ENCODE results near the gene DAB2IP.
"Not testable (repeated sequence)": the region's sequence is repeated elsewhere in the genome, so short reads cannot be mapped to it uniquely, and the experiment has no call there.

The DAB2IP gene

DNA sequence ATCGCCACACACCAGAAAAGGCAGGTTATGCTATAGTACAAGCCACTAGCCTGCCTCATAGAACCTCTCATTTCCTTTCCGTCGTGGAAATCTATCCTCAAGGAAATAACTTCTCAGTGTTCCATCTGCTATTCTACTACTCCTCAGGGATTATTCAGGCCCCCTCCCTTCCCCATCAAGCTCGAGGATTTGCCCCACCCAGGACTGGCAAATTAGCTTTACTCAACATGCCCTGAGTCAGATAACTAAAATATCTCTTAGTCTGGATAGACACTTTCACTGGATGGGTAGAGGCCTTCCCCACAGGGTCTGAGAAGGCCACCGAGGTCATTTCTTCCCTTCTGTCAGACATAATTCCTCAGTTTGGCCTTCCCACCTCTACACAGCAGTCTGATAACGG, 142.9 kb downstream of the DAB2IP start:
- DNase-seq (ENCODE audit: low spot score), result not testable (repeated sequence)

DNA sequence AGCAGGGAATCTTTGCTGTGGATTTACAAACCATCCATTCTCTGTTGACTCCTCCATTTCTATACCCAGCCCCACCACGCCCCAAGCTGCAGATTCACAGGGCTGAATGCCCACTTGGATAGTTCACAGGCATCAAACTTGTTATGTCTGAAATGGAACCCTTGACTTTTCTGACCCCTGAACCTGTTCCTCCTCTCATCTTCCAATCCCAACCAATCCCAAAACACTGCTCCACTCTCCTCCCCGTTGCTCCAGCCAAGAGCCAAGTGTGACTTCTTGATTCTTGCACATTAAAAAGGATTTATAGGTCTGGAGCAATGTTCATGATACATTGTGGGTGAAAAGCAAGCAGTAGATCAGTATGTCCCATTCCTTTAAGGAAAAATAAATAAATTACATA, 145.6 kb downstream of the DAB2IP start:
- no peak for DNase-seq (ENCODE audit: low spot score)

DNA sequence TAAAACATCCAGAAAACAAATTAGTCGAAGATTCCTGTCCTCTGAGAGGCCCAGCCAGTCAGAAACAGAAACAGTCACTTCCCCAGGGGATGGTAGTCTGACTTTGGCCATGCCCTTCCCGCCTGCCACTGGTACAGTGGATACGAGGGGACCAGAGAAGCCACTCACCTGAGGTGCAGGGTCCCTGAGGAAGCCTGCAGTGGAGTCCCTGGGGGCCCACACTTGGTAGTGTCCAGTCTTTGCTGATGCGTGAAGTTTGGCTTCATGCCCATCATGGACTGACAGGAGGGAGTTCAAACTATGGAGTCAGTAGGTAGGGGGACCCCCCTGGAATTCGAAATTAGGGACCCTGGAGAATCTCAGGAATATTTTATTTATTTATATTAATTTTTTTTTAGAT, 147.5 kb downstream of the DAB2IP start:
- no peak for DNase-seq (ENCODE audit: low spot score)

DNA sequence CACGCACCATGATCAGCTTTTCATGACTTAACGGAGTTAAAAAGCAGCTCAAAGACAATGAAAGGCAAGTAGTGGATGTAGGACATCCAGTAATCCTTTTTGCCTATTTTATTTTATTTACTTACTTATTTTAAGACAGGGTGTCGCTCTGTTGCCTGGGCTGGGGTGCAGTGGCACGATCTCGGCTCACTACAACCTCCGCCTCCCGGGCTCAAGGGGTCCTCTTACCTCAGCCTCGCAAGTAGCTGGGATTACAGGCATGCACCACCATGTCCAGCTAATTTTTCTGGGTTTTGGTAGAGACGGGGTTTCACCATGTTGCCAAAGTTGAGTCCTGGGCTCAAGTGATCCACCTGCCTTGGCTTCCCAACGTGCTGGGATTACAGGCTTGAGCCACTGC, 148.9 kb downstream of the DAB2IP start:
- DNase-seq (ENCODE audit: low spot score), result no peak

DNA sequence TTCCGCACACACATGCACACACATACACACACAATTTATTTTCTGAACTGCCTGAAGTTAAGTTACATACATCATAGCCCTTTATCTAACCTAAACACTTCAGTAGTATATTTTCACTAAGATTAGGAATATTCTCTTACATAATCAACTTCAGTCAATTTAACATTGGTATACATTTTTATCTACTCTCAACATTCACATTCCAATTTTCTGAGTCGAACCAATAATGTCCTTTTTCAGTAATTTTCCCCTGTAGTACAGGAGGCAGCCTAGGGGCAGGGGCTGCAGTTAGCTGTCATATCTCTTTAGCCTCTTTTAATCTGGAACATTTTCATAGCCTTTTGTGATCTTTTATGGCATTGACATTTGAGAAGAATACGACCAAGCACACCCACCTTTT, 150.1 kb downstream of the DAB2IP start:
- DNase-seq (ENCODE audit: low spot score), result no peak

DNA sequence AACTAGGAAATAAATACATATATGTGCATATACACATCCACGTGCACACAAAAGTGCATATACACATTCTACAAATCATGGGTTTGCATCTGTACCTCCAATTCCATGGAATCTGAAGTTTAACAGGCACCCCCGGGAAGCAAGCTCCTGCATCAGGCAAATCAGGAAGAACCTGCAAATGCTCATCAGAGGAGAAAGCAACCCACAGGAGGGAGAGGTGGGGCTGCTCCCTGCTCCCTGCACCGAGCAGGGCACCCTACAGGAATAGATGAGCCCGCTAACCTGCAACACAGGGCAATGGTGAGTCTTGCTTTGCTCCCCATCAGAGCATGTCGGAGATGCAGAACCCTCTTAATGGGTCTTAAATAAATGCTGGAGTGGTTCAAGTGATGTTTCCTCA, 151.3 kb downstream of the DAB2IP start:
- no peak for DNase-seq (ENCODE audit: low spot score)

DNA sequence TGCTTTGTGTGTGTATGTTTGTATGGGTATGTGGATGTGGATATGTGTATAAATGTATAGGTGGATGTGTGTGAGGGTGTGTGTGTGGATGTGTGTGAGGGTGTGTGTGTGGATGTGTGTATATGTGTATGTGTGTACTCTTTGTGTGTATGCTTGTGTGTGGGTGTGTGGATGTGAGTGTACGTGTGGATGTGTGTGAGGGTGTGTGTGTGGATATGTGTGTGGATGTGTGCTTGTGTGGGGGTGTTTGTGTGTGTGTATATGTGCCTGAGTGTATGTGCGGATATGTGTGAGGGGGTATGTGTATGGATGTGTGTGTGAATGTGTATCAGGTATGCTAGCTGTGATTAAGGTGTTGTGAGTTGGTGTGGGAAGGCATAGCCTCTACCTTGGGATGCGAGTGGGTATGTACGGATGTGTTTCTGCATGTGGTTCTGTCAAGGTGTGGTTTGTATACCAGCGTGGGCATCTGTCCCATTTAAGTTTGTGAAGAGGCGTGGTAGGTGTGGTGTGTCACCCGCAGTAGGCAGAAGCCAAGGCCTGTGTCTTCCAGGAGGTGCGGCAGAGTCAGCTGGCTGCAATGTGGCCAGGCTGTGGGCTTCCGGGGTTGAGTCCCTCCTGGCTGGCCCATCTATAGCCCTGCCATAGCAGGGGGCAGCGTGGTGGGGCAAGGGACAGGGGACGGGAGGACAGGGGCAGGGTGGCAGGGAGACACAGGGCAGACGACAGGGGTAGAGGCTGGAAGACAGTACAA, 155.8 kb downstream of the DAB2IP start:
- DNase-seq (ENCODE audit: low spot score), result no peak

DNA sequence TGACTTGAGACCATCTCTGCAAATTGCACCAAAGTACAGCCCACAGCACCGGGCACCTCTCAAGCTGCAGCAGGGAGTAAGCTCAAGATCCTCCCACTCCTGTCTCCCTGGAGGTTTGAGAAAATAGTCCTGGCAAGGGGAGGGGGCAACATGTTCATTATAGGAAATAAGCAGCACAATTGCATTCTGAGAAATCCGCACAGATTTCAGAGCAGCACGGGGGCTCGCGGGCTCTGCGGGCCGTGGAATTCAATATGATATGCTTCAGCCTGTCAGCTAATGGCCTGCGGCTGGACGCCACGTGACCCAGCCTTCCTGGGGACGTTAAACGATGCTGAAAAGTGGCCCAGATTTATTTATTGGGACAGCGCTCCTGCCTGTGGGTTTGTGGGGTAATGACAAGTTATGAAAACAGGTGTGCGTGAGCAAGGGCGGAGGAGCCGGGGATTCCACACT, 156.4 kb downstream of the DAB2IP start:
- DNase-seq (ENCODE audit: low spot score), result no peak

DNA sequence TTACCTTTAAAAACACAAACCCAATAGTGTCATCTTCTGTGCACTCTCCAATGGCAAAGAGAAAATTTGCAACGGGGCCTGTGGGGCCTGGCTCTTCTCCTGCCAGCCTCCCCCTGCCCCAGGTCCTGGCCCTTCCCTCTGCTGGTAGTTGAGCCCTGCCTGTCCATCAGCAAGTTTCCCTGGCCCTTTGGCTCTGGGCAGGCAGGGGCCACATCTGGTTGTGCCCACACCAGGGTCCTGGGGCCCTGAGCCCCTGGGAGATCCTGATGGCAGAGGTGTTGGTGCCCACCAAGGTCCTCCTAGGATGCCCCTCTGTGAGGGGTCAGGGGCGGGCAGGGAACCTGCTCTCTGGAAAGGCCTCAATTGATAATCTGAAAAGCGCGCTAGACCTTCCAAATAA, 157.3 kb downstream of the DAB2IP start:
- no peak for DNase-seq (ENCODE audit: low spot score)

DNA sequence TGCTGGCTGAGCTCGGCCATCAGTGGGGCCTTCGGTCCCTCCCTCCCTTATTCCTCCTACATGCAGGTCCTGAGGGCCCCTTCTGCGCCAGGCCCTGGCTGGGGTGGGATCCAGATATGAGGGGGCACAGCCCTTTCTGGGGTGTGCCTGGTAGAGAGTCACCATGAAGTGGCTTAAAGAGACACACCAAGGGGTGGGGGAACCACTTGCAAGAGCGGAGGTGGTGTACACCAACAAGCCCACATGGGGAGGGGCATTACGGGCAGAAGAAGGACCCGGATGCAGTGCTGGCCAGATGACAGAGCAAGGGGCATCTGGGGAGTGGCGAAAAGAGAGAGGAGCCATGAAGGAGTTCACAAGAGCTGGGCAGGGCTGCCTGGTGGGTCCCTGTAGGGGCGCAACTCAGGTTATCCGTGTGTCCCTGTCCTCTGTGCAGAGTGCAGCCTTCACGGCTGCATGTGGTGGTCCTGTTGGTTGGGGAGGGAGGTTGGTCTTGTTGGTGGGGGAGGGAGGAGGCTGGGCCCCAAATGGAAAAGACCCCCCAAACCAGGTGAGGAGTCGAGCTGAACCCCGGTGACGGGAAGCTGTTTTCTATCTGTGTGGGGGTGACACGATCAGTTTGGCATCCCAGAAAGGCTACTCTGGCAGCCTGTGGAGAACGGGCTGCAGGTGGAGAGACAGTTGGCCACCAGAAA, 158.1 kb downstream of the DAB2IP start:
- no peak for DNase-seq (ENCODE audit: low spot score)

DNA sequence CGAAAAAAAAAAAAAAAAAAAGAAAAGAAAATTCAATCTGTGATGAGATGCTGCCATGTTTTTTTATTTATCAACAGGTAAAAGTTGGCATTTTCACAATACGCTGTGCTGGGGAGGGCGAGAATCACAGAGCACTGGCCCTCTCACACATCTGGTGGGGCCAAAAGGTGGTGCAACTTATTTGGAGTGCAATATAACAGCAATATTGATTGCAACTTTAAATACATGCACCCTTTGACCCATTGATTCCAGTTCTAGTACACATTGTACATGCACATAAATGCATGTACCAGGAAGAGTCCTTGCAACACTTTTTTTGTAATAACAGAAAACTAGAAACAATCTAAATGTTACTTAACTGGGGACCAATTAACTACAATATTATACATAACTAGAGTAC, 159.1 kb downstream of the DAB2IP start:
- DNase-seq (ENCODE audit: low spot score), result no peak

DNA sequence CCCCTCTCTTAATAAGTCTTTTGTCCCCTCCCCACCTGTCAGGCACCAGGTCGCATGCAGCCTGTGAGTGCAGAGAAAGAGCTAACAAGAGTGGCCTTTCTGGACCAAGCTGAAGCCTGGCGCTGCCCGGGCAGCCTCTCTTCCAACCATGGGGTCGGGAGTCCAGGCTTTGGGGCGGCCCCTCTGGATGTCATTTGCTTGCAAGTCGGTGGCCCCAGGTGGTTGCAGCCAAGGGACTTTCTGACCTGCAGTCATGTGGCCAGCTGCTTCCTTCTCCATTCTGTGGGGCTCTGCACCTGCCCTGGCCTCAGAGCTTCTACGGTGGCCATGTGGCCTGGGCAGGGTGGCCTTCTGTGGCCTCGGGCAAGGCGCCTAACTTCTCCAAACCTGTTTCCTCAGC, 159.7 kb downstream of the DAB2IP start:
- DNase-seq (ENCODE audit: low spot score), result no peak

DNA sequence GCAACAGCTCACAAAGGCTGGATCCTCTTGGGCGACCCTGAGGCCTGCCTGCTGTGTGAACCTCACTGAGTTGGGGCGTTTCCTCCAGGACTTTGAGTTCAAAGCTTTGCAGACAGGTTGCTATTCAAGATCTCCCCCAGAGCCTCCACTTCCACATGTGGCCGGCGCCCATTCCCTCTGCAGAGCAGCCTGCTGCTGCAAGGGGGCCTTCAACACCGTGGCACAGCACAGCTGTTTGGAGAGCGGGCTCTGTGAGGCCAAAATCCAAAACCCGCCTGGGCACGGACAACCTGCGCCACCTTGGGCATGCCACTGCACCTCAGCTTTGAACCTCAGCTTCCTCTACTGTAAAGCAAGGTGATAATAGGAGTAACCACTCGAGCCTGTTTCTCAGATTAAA, 160.3 kb downstream of the DAB2IP start:
- DNase-seq (ENCODE audit: low spot score), result no peak

DNA sequence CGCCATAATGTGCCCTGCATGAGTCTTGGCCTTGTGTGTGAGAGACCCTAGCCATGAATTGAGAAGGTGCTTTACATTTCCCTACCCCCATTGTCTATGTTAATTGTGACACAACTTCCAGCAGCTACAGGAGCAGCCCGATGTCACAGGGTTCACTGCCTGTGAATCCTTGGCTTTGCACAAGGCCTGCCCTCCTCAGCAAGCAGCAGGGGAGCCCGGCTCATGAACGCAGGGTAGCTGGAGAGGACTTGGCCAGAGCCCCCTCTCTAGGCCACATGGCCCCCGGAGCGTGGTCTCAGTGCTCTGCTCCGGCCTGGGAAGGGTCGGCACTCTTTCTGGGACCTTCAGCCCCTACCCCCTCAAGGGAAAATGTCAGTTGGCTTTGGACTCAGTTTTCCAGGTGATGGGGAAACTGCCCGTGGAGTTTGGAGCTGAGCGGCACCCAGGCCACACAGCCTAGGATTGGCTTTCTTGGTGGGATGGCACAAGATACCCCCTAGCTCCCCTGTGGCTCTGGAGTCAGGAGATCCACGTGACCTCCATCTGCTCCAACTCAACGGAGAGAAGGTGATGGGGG, 160.8 kb downstream of the DAB2IP start:
- DNase-seq (ENCODE audit: low spot score), result no peak

DNA sequence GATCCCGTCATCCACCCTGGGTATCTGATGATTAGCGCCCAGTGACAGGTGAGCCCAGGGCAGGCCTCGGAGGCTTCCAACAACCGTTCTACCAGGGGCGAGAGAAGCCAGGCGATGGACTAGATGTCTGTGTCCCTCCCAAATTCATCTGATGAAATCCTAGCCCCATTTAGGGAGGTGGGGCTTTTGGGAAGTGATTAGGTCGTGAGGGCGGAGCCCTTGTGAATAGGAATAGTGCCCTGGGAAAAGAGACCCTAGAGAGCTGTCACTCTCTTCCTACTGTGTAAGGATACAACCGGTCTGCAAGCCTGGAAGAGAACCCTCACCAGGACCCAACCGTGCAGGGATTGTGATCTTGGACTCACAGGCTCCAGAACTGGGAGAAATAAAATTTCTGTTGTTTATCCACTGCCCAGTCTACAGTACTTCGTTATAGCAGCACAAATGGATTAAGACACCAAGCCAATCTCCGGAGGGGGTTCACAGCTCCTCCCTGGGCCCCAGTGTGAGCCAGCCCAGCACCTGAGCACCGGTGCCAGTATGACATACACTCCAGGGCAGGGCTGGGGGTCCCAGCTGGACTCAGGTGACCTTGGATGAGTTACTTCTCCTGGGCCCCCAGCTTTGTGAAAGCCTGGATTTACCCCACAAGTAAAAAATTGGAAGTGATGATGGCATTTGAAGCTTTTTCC, 162.2 kb downstream of the DAB2IP start:
- DNase-seq (ENCODE audit: low spot score), result no peak

DNA sequence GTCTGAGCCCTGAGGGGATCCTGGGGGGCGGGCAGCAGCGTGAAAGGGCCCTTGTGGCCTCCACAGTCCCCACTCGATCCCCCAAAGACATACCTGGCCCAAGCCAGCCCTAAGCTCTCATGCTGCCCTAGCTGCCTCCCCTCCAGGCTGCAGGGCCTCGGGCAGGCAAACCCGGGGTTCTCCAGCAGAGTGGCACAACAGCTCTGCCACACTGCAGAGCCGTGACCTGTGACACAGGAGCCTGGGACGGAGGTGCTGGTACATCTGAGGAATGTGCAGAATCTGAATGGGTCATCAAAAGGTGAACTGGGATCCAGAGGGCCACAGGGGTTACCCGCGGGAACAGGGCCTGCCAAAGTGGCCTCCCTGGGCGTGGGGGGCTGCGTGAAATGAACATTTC, 163.2 kb downstream of the DAB2IP start:
- no peak for DNase-seq (ENCODE audit: low spot score)

DNA sequence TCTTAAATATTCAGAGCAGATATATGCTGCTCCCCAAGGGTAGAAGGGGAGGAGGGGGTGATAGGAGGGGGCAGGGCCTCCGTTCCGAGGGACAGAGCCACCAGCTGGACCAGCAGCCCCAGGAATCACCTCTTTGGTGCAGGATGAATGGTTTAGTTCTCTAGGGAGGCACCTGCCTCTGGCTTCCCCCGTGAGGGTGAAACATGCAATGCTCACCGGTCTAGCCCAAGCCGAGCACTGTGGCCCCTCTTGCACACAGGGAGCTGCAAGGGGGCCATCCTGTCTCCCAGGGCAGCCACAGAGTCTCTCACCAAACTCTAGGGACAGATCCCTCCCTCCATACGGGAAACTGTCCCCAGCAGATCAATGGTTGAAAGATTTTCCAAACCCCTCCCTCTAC, 163.7 kb downstream of the DAB2IP start:
- no peak for DNase-seq (ENCODE audit: low spot score)

DNA sequence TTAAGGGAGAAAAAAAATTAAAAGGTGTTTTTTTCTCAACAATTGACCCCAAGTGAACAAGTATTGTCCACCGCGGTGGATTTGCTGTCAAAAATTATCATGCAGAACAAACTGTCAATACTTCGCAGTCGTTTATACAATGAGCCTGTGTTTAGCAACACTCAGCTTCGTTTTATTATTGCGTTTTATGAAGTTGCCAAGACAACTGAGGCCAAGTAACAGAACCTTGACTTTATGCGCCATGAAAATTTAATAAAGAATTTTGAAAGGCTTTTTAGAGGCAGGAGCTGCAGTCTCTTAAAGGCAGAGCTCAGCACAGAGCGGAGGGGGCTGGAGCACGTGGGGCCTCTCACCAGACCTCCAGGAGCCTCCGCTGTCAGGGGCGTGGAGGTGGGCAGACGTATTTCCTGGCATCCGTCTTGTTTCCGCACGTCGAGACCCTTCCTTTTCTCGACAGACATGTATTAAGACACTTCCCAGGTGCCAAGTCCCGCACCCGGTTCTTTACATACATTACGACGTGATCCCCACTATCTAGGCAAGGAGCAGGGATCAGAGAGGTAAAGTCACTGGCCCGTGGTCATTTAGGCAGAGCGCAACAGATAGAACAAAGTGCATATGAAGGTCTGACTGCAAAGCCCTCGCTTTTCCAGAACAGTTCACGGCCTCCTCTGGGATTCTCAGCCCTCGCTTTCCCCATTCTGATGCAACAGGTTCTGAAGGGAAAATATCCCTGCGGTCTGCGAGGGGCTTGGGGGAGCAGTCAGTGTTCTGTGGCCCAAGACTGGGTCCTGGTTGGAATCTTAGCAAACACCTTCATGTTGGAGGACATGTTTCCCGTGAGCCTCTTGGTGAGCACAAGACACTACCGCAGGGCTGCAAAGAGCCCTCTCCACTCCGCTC, 164.4 kb downstream of the DAB2IP start:
- DNase-seq (ENCODE audit: low spot score), result no peak

DNA sequence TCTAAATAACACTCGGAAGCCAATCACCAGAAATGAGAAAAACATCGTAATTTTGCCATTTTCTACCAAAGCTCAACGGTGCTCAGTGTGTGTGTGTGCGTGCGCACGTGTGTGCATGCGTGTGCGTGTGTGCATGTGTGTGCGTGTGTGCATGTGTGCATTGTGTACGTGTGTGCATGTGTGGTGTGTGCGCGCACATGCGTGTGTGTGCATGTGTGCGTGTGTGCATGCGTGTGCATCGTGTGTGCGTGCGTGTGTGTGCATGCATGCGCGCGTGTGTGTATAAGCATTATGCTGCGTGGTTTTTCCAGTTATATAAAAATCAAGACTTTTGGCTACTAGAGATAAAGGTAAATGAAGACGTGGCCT, 165.0 kb downstream of the DAB2IP start:
- no peak for DNase-seq (ENCODE audit: low spot score)

DNA sequence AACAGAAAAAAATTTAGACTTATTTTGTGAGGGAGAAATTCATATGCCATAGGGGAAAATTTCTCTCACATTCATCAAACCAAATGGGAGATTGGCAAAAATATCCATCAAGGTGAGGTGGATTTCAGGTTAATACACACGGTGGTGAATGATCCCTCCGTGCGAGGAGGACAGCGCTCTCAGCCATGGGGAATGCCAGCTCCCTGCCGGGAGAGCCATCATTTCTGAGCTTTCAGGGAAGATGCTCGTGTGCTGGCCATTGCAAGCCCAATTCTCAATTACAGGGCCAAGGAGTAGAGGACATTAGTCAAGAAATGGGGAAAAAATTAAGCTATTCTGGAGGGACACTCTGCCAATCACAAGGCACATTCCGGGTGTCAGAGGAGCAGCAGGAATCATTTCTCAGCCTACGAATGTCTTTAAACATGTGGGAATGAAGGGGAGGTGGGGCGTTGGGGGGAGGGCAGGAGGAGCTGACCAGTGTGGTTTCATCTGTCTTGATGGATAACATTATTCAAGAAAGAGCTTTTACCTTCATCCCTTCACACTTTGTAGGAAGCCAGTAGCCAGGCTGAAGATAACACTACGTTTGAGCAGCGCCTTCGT, 165.5 kb downstream of the DAB2IP start:
- no peak for DNase-seq (ENCODE audit: low spot score)

DNA sequence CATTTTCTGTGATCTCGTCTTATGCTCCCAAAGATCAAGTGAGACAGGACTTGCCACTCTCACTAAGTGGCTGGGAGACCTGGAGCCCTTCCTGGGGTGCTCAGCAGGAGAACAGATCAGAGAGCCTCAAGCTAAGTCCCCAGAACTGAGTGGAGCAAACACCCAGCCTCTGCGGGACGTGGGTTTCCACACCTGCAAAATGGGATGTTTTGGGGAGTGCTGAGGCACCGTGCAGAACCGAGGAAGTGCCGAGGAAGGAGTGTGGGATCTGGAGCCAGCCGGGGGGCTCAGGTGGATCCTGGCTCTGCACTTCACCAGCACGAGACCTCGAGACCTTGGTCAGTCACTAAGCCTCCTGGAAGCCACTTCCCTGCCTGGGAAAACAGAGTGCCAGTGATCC, 166.0 kb downstream of the DAB2IP start:
- DNase-seq (ENCODE audit: low spot score), result no peak
